Loucy (cell line): ENCODE data around the gene RECQL5.

Experiments used
- CTCF ChIP-seq: fragments of 200-600 bp; sonication (generic); conservative IDR thresholded peaks from 2 replicates; pipeline ENCODE4 v1.5.1; 2014; ENCODE audit warnings: mild to moderate bottlenecking, antibody characterized with exemption, low read length
- EZH2phosphoT487 ChIP-seq: fragments of 200-600 bp; IDR thresholded peaks from 2 replicates; pipeline ENCODE4 v1.6.1; 2018; ENCODE audit warnings: antibody characterized with exemption, mild to moderate bottlenecking, moderate library complexity, borderline replicate concordance

- TF ChIP-seq EZH2phosphoT487 = no peak
- TF ChIP-seq CTCF = no peak
Measured at GRCh38 chr17:75697651-75698291, 30.8 kb upstream of the RECQL5 start.
